ENCODE measurements around the gene DGAT2.

DGAT2 gene

DNA sequence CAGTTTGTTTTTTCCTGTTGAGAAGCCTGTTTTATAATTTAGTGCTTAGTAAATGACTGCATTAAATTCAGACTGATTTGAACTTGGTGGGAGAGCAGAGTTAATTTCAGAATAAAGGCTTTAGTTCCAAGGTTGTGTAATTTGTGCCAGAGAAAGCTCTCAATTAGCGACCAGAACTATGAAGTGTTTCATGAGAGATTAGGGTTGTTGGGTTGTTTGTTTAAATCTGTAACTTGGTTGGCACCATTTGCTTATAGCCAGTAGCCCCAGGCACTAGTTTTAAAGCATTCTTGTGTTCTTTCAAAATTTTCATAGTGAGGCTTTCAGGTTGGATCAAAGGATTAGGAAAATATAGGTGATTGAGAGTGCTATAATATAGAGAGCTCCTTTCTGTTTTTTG is 71.9 kb downstream of the DGAT2 start (continued):
- no peak for TF ChIP-seq ZNF518A (tag by site-specific recombination; conservative IDR thresholded peaks at IDR 0.05; ENCODE audit: low read depth)
- TF ChIP-seq ZNF561 (tag by site-specific recombination; IDR thresholded peaks at IDR 0.05; ENCODE audit: borderline replicate concordance): no peak
- TF ChIP-seq ZNF302 (tag by site-specific recombination; IDR thresholded peaks at IDR 0.05; ENCODE audit: low read depth): no peak
- no peak for TF ChIP-seq ZNF157 (tag by site-specific recombination; IDR thresholded peaks at IDR 0.05)
- TF ChIP-seq, protein P1, sequence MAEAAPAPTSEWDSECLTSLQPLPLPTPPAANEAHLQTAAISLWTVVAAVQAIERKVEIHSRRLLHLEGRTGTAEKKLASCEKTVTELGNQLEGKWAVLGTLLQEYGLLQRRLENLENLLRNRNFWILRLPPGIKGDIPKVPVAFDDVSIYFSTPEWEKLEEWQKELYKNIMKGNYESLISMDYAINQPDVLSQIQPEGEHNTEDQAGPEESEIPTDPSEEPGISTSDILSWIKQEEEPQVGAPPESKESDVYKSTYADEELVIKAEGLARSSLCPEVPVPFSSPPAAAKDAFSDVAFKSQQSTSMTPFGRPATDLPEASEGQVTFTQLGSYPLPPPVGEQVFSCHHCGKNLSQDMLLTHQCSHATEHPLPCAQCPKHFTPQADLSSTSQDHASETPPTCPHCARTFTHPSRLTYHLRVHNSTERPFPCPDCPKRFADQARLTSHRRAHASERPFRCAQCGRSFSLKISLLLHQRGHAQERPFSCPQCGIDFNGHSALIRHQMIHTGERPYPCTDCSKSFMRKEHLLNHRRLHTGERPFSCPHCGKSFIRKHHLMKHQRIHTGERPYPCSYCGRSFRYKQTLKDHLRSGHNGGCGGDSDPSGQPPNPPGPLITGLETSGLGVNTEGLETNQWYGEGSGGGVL (tag by site-specific recombination; IDR thresholded peaks at IDR 0.05): no peak

GRCh38 chr11:75841739-75842138 is 73.2 kb downstream of the DGAT2 start:
- ChIA-PET POLR2A (no interaction called here), CTCF (interaction anchor here (1.7 kb wide), 1 partner anchor 39 kb away, joined by 6 read pairs; no protein-coding TSS in a partner anchor)
- no peak overlapping the region for H3K27ac ChIP-seq (ENCODE audit: extremely low read depth, low read depth, low read length)
- H3K36me3 ChIP-seq (ENCODE audit: control insufficient read depth in 2 of 2, insufficient read depth in 1 of 2, low read length in 2 of 2): no peaks in the 10 kb centered on the region
- peaks cover 8% of the 10 kb centered on the region for H3K4me1 ChIP-seq (ENCODE audit: control insufficient read depth, insufficient read depth, low read length)
- TF ChIP-seq, protein P2, sequence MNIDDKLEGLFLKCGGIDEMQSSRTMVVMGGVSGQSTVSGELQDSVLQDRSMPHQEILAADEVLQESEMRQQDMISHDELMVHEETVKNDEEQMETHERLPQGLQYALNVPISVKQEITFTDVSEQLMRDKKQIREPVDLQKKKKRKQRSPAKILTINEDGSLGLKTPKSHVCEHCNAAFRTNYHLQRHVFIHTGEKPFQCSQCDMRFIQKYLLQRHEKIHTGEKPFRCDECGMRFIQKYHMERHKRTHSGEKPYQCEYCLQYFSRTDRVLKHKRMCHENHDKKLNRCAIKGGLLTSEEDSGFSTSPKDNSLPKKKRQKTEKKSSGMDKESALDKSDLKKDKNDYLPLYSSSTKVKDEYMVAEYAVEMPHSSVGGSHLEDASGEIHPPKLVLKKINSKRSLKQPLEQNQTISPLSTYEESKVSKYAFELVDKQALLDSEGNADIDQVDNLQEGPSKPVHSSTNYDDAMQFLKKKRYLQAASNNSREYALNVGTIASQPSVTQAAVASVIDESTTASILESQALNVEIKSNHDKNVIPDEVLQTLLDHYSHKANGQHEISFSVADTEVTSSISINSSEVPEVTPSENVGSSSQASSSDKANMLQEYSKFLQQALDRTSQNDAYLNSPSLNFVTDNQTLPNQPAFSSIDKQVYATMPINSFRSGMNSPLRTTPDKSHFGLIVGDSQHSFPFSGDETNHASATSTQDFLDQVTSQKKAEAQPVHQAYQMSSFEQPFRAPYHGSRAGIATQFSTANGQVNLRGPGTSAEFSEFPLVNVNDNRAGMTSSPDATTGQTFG (tag by site-specific recombination; IDR thresholded peaks at IDR 0.05; ENCODE audit: borderline replicate concordance): no peak
- TF ChIP-seq ZNF391 (tag by site-specific recombination; IDR thresholded peaks at IDR 0.05; ENCODE audit: borderline replicate concordance, low read depth) (no peak), ZNF366 (tag by site-specific recombination; conservative IDR thresholded peaks at IDR 0.05) (no peak)
- H3K9me3 ChIP-seq (ENCODE audit: control insufficient read depth, insufficient read depth, low read depth, low read length): no peaks in the 10 kb centered on the region
- H3K4me3 ChIP-seq (ENCODE audit: low read depth, low read length): no peak overlapping the region

DNA sequence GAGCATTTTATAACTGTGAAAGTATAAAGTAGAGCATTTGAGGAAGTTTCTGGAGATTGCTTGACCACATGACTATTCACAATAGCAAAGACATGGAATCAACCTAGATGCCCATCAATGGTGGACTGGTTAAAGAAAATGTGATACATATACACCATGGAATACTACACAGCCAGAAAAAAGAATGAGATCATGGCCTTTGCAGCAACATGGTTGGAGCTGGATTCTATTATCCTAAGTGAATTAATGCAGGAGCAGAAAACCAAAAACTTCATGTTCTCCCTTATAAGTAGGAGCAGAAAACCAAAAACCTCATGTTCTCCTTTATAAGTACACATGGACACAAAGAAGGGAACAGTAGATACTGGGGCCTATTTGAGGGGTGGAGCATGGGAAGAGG is 76.7 kb downstream of the DGAT2 start:
- no peaks in the 10 kb centered on the region for H3K9me3 ChIP-seq (ENCODE audit: control insufficient read depth, insufficient read depth, low read depth, low read length)
- peak; percentile 68 for TF ChIP-seq ZNF146 (tag by site-specific recombination; IDR thresholded peaks at IDR 0.05)
- no peak for TF ChIP-seq HOXC10 (CRISPR knock-in tag; IDR thresholded peaks at IDR 0.05)
- POLR2A ChIA-PET: no interaction called here
- H3K36me3 ChIP-seq (ENCODE audit: control insufficient read depth in 2 of 2, insufficient read depth in 1 of 2, low read length in 2 of 2): no peaks in the 10 kb centered on the region
- peaks cover 8% of the 10 kb centered on the region for H3K4me1 ChIP-seq (ENCODE audit: control insufficient read depth, insufficient read depth, low read length)
- no peak overlapping the region for H3K27ac ChIP-seq (ENCODE audit: extremely low read depth, low read depth, low read length)
- CTCF ChIA-PET: interaction anchor here (0.6 kb wide), 1 partner anchor 22 kb away, joined by 3 read pairs; no protein-coding TSS in a partner anchor
- no peak overlapping the region for H3K4me3 ChIP-seq (ENCODE audit: low read depth, low read length)

GRCh38 chr11:75849894-75850293 is 81.3 kb downstream of the DGAT2 start:
- TF ChIP-seq SP2 (tag by site-specific recombination; IDR thresholded peaks at IDR 0.05): peak; percentile 29; the same call in 1 of the 2 replicates
- no peak for TF ChIP-seq ZNF175 (tag by site-specific recombination; IDR thresholded peaks at IDR 0.05)
- ChIA-PET POLR2A (no interaction called here), CTCF (no interaction called here)
- H3K36me3 ChIP-seq (ENCODE audit: control insufficient read depth in 2 of 2, insufficient read depth in 1 of 2, low read length in 2 of 2): no peaks in the 10 kb centered on the region
- no peak overlapping the region for H3K4me3 ChIP-seq (ENCODE audit: low read depth, low read length)
- H3K4me1 ChIP-seq (ENCODE audit: control insufficient read depth, insufficient read depth, low read length): no peaks in the 10 kb centered on the region
- H3K9me3 ChIP-seq (ENCODE audit: control insufficient read depth, insufficient read depth, low read depth, low read length): no peaks in the 10 kb centered on the region
- H3K27ac ChIP-seq (ENCODE audit: extremely low read depth, low read depth, low read length): no peak overlapping the region

Measured in HEK293 (cell line).